MCF 10A (cell line): ENCODE measurements around the gene IL17RD. TPM values are rescaled to one million over a fixed set of nuclear protein-coding genes. Genes with fewer than 3 reads are reported as not detected.

Experiments used
- BruUV-seq: library from RNA; stranded (reverse); fragments of 400-500 nt; replicated peaks from 2 replicates; lab custom pipeline; 2021; lab: Mats Ljungman, UMichigan
- CTCF ChIA-PET: fragments of 300-600 bp; sonication (Branson Sonifier 250); formaldehyde crosslinking; extraction: SDS; loops from one replicate; lab custom pipeline; 2021; ENCODE audit warnings: antibody characterized with exemption, inconsistent platforms; lab: Yijun Ruan, JAX
- POLR2A ChIA-PET: fragments of 300-600, 350-650 bp; sonication (Branson Sonifier 250); formaldehyde crosslinking; extraction: SDS; loops from one replicate; lab custom pipeline; 2020; ENCODE audit warnings: antibody characterized with exemption, inconsistent platforms; lab: Yijun Ruan, JAX
- DNase-seq: peaks from one replicate; pipeline ENCODE4 v3.0.0-alpha.2; 2018; ENCODE audit not compliant: unreplicated experiment
- H3K27ac Mint-ChIP-seq: one replicate; pipeline ENCODE4 v1.8.0; 2022; ENCODE audit warnings: mild to moderate bottlenecking, low read depth, mixed read lengths; ENCODE audit not compliant: unreplicated experiment
- H3K27me3 Mint-ChIP-seq: one replicate; pipeline ENCODE4 v1.8.0; 2022; ENCODE audit warnings: mixed read lengths; ENCODE audit not compliant: insufficient read depth, unreplicated experiment
- H3K36me3 Mint-ChIP-seq: one replicate; pipeline ENCODE4 v1.8.0; 2022; ENCODE audit warnings: mild to moderate bottlenecking, moderate library complexity, mixed read lengths; ENCODE audit not compliant: insufficient read depth, unreplicated experiment
- H3K4me1 Mint-ChIP-seq: one replicate; pipeline ENCODE4 v1.8.0; 2022; ENCODE audit warnings: mixed read lengths; ENCODE audit not compliant: insufficient read depth, unreplicated experiment
- H3K4me3 Mint-ChIP-seq: one replicate; pipeline ENCODE4 v1.8.0; 2022; ENCODE audit warnings: mild to moderate bottlenecking, moderate library complexity, mixed read lengths; ENCODE audit not compliant: unreplicated experiment
- H3K9me3 Mint-ChIP-seq: one replicate; pipeline ENCODE4 v1.8.0; 2022; ENCODE audit warnings: mixed read lengths; ENCODE audit not compliant: unreplicated experiment
- CTCF ChIP-seq: fragments of 200-600 bp; IDR thresholded peaks from one replicate; pipeline ENCODE4 v1.8.0; 2022; ENCODE audit warnings: antibody characterized with exemption, mild to moderate bottlenecking; ENCODE audit not compliant: unreplicated experiment
- intact Hi-C: fragments of 100-400 bp; cut with micrococcal nuclease; formaldehyde crosslinking; loops from 2 replicates; pipeline ENCODE4 v1.14.1; 2022
- total RNA-seq: library from RNA; stranded (reverse); gene quantifications from 2 replicates; pipeline ENCODE4 v1.2.3, GENCODE V29; 2022

IL17RD gene
- total RNA-seq, 1 experiment from 2014 or later = 1.2 TPM

DNA sequence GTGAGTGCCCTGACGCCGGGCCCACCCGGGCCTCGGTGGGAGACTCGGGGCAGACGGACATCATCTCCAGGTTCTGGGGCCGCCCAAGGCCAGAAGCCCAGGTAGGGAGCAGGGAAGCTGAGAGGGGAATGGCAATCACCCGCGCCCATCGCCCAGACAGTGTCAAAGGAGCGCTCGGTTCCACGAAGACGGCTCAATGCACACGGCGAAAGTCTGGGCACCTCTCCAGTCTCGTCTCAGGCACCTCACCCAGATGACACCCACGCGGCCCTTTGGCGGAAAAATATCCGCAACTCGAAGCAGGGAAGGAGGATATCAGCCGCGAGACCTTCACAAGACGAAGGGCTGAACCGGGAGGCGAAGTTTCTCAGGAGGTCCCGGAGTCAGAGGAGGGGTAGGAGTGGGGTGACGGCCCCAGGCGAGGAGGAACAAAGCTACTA is 916 bp downstream of the IL17RD start:
- Mint-ChIP-seq H3K27me3 (peaks cover 23% of the 10 kb centered on the region), H3K27ac (no peak overlapping the region), H3K9me3 (no peaks in the 10 kb centered on the region), H3K36me3 (peaks cover 11% of the 10 kb centered on the region), H3K4me1 (peaks cover 7% of the 10 kb centered on the region), H3K4me3 (peak overlapping the region; percentile 78)
- intact Hi-C loops = no loop called here
- DNase-seq = peak; percentile 7
- no peak for TF ChIP-seq CTCF
- ChIA-PET CTCF (interaction anchor here (0.6 to 0.7 kb wide), 2 partner anchors 10 to 62 kb away, joined by 3 read pairs; no protein-coding TSS in a partner anchor), POLR2A (interaction anchor here (0.6 kb wide), 1 partner anchor 10 kb away, joined by 3 read pairs; no protein-coding TSS in a partner anchor)
- no TSS peak for BruUV-seq

DNA sequence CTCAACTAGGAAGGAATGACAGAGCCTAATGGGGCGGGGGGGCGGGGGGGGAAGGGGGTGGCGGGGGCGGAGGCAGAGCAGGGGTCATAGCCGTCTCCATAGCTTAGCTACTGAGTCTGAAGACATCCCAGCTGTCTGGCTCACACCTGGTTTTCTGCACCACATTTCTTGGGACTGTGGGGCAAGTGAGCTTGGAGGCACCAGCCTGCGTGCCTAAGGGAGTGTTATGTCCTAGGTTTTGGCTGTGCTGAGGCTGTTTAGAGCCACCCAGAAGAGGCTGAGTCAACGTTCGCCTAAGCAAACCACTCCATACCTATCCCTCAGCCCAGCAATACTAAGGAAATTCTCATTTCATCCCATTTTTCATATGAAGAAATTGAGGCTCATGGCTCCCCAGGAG is 1.4 kb downstream of the IL17RD start:
- CTCF ChIA-PET = no interaction called here
- TF ChIP-seq CTCF = no peak
- H3K9me3 Mint-ChIP-seq = no peaks in the 10 kb centered on the region
- intact Hi-C loops = no loop called here
- DNase-seq = no peak
- peaks cover 7% of the 10 kb centered on the region for H3K4me1 Mint-ChIP-seq
- H3K27me3 Mint-ChIP-seq = peaks cover 23% of the 10 kb centered on the region
- no TSS peak for BruUV-seq
- POLR2A ChIA-PET = no interaction called here
- peaks cover 11% of the 10 kb centered on the region for H3K36me3 Mint-ChIP-seq
- H3K4me3 Mint-ChIP-seq = peak overlapping the region; percentile 78
- H3K27ac Mint-ChIP-seq = no peak overlapping the region

- H3K9me3 Mint-ChIP-seq = no peaks in the 10 kb centered on the region
- ChIA-PET POLR2A (no interaction called here), CTCF (interaction anchor here (0.6 kb wide), 1 partner anchor 79 kb away, joined by 3 read pairs; no protein-coding TSS in a partner anchor)
- H3K27ac Mint-ChIP-seq = no peak overlapping the region
- DNase-seq = no peak
- H3K36me3 Mint-ChIP-seq = peaks cover 11% of the 10 kb centered on the region
- BruUV-seq = no TSS peak
- H3K4me1 Mint-ChIP-seq = peaks cover 7% of the 10 kb centered on the region
- H3K4me3 Mint-ChIP-seq = no peak overlapping the region
- H3K27me3 Mint-ChIP-seq = peaks cover 20% of the 10 kb centered on the region
- intact Hi-C loops = no loop called here
- TF ChIP-seq CTCF = no peak
Observed at GRCh38 chr3:57161915-57162314, 3.2 kb downstream of the IL17RD start.

DNA sequence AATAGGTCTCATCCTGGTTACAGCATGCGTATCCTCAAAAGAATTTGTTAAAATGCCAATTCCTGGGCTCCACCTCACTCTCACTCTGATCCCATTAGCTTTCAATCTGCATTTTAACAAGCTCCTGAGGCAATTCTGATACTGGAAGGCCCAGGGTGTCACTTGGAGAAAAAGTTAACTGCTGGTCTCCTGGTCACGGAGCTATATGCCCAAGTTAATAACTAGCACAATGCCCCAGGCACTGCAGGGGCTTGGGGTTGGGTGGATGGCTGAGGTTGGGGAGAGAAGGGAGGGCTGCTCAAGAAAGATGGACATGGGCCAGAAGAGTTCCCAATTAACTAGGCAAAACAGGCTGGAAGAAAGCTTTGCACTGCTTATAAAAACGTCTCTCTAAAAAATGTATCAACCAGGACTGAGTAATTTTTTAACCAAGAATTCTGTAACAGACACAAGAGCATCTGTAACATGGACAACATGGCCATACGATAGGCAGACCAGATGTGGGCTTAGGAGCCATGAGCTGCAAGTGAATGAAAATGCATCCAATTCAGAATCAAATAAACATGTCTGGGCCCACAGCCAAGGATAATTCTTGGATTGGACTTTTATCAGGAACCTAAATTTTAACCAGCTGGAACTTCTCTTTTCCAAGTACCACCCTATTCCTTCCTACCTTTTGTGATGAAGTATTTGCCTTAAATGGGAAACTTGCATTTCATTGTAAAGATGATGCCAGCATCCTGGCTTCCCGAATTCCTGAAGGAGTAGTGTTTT is 4.2 kb downstream of the IL17RD start:
- H3K27ac Mint-ChIP-seq = no peak overlapping the region
- H3K27me3 Mint-ChIP-seq = peaks cover 11% of the 10 kb centered on the region
- intact Hi-C loops = no loop called here
- peaks cover 7% of the 10 kb centered on the region for H3K4me1 Mint-ChIP-seq
- CTCF ChIA-PET = interaction anchor here (0.6 to 1.1 kb wide), 4 partner anchors 9 to 490 kb away, joined by 3 read pairs; no protein-coding TSS in a partner anchor
- POLR2A ChIA-PET = no interaction called here
- no peak overlapping the region for H3K4me3 Mint-ChIP-seq
- H3K9me3 Mint-ChIP-seq = no peaks in the 10 kb centered on the region
- H3K36me3 Mint-ChIP-seq = peaks cover 11% of the 10 kb centered on the region
- no peak for TF ChIP-seq CTCF
- no TSS peak for BruUV-seq
- no peak for DNase-seq
